LNCaP clone FGC (cell line): ENCODE data around the gene DNAH11.
A peak's percentile ranks its signal among the peaks of the same experiment; 100 is the strongest.
"Not testable (repeated sequence)": the region's sequence is repeated elsewhere in the genome, so short reads cannot be mapped to it uniquely, and the experiment has no call there.

Experiments used
- DNase-seq: peaks from one replicate; pipeline ENCODE4 v3.0.0-alpha.2; 2011; ENCODE audit warnings: low read depth
- H3K4me3 ChIP-seq: 2 replicates; pipeline ENCODE4 v1.5.1; 2011; ENCODE audit warnings: mild to moderate bottlenecking, low read depth, low read length, control low read depth
- TF ChIP-seq, protein P1 (sequence below): IDR thresholded peaks from 2 replicates; pipeline ENCODE4 v1.5.1; 2012; ENCODE audit warnings: mild to moderate bottlenecking; ENCODE audit not compliant: control insufficient read depth, insufficient read depth; ENCODE audit errors: extremely low read depth

DNAH11 gene

DNA sequence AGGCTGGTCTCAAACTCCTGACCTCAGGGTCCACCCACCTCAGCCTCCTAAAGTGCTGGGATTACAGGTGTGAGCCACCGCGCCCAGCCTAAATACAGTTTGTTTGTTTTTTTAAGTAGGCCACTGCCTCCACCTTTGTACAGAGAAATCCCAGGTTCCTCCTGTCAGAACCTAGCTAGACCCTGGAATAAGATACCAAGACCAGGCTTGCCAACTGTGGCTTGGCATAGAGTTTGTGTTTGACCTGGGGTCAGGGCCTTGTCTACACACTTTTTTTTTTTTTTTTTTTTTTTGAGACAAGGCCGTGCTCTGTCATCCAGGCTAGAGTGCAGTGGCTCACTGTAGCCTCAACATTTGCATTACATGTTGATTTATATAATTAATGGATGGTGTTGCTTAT lies 34.3 kb upstream of the DNAH11 start:
- TF ChIP-seq, protein P1, sequence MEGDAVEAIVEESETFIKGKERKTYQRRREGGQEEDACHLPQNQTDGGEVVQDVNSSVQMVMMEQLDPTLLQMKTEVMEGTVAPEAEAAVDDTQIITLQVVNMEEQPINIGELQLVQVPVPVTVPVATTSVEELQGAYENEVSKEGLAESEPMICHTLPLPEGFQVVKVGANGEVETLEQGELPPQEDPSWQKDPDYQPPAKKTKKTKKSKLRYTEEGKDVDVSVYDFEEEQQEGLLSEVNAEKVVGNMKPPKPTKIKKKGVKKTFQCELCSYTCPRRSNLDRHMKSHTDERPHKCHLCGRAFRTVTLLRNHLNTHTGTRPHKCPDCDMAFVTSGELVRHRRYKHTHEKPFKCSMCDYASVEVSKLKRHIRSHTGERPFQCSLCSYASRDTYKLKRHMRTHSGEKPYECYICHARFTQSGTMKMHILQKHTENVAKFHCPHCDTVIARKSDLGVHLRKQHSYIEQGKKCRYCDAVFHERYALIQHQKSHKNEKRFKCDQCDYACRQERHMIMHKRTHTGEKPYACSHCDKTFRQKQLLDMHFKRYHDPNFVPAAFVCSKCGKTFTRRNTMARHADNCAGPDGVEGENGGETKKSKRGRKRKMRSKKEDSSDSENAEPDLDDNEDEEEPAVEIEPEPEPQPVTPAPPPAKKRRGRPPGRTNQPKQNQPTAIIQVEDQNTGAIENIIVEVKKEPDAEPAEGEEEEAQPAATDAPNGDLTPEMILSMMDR = no peak
- no peak for DNase-seq
- no peak overlapping the region for H3K4me3 ChIP-seq

DNA sequence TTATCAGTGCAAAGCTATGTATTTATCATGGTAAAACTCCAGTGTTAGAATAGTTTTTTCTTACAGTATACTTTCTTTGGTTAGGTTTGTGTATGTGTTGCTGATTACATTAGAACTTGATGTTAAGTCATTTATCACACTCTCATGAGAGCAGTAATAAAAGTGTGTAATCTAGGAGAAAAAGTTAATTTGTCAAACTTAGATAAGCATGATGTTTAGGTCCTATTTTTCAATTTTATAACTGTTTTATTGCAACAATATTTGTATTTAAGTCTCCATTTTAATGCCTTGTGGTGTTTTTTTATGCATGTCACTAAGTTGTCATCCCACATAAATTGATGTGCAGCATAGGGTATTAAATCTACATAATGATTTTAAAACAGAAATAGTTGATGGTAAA lies 28.8 kb upstream of the DNAH11 start:
- H3K4me3 ChIP-seq = no peak overlapping the region
- TF ChIP-seq, protein P1 = no peak
- no peak for DNase-seq

DNA sequence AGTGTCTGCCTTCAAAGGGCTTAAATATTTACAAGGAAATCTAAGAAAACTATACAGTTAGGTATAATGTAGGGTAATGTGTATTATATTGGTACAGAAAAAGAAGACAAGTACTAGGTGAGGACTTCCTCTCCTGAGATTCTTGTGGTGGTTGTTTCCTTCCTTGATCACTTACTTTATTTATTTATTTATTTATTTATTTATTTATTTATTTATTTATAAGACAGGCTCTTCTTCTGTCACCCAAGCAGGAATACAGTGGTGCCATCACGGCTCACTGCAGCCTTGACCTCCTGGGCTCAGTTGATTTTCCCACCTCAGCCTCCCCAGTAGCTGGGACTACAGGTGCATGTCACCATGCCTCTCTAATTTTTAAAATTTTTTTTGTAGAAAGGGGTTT lies 18.2 kb upstream of the DNAH11 start:
- TF ChIP-seq, protein P1 = no peak
- no peak overlapping the region for H3K4me3 ChIP-seq
- DNase-seq = no peak

DNA sequence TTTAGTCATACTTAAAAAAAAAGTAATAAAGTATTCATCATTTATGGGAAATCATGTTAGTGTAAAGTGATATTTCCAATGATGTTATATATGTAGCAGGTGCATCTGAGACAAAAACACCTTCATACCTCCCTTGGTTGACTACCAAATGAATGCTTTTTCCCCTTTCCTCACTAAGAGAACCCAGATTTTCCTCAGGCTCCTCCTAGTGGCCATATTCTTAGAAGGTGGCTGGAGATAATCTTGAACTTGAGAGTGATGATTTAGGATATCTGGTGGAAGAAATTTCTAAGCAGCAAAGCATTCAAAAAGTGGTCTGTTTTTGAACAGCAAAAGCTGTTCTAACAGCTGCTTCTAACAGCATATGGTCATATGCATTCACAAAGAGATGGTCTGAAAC lies 16.8 kb upstream of the DNAH11 start:
- TF ChIP-seq, protein P1 = peak; percentile 30; the same call in 1 of the 2 replicates
- H3K4me3 ChIP-seq = no peak overlapping the region
- DNase-seq = no peak

DNA sequence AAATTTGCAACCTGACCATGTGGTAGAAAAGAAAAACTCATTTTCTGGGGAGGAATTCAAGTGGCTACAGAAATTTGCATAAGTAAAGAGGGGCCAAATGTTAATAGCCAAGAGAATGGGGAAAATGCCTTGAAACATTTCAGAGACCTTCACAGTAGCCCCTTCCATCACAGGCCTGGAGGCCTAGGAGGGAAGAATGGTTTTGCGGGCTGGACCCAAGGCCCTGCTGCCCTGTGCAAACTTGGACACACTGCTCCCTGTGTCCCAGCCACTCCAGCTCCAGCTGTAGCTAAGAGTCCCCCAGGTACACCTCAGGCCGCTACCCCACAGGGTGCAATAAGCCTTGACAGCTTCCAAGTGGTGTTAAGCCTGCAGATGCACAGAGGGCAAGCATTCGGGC lies 16.4 kb upstream of the DNAH11 start:
- DNase-seq = no peak
- H3K4me3 ChIP-seq = no peak overlapping the region
- TF ChIP-seq, protein P1 = no peak

DNA sequence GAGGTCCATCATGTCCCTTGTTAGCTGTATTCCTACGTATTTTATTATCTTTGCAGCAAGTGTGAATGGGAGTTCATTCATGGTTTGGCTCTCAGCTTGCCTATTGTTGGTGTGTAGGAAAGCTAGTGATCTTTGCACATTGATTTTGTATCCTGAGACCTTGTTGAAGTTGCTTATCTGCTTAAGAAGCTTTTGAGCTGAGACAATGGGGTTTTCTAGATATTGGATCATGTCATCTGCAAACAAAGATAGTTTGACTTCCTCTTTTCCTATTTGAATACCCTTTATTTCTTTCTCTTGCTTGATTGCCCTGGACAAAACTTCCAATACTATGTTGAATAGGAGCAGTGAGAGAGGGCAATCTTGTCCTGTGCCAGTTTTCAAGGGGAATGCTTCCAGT lies 10.4 kb upstream of the DNAH11 start:
- DNase-seq, H3K4me3 ChIP-seq: not testable (repeated sequence)

DNA sequence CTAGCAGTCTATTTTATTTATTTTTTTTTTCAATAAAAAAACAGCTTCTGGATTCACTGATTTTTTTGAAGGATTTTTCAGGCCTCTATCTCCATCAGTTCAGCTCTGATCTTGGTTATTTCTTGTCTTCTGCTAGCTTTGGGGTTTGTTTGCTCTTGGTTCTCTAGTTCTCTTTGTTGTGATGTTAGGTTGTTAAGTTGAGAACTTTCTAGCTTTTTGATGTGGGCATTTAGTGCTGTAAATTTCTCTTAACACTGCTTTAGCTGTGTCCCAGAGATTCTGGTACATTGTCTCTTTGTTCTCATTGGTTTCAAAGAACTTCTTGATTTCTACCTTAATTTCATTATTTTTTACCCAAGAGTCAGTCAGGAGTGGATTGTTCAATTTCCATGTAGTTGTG lies 9.2 kb upstream of the DNAH11 start:
- not testable (repeated sequence) for H3K4me3 ChIP-seq, DNase-seq

DNA sequence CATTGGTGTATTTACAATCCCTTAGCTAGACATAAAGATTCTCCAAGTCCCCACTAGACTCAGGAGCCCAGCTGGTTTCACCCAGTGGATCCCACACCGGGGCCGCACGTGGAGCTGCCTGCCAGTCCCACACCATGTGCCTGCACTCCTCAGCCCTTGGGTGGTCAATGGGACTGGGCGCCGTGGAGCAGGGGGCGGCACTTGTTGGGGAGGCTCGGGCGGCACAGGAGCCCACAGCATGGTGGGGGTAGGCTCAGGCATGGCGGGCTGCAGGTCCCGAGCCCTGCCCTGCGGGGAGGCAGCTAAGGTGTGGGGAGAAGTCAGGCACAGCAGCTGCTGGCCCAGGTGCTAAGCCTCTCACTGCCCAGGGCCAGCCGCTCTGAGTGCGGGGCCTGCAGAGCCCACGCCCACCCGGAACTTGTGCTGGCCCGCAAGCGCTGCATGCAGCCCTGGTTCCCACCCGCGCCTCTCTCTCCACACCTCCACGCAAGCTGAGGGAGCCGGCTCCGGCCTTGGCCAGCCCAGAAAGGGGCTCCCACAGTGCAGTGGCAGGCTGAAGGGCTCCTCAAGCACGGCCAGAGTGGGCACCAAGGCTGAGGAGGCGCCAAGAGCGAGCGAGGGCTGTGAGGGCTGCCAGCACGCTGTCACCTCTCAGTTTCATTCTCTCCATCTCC lies 6.3 kb upstream of the DNAH11 start:
- DNase-seq, H3K4me3 ChIP-seq: not testable (repeated sequence)
